KMS-11 (cell line): ENCODE results near the gene EBP.

ENCODE experiments used
- H2AFZ ChIP-seq: fragments of 200-600 bp; sonication (generic); 2 replicates; pipeline ENCODE4 v1.6.1; 2016; ENCODE audit warnings: antibody characterized with exemption, mixed run types, low read depth
- H3K27ac ChIP-seq: fragments of 200-600 bp; sonication (generic); 2 replicates; pipeline ENCODE4 v1.6.1; 2016; ENCODE audit warnings: mild to moderate bottlenecking, mixed run types
- H3K27me3 ChIP-seq: fragments of 200-600 bp; sonication (generic); 2 replicates; pipeline ENCODE4 v1.6.1; 2017; ENCODE audit warnings: mild to moderate bottlenecking, low read depth, mixed run types, moderate library complexity; ENCODE audit not compliant: insufficient read depth
- H3K36me3 ChIP-seq: fragments of 200-600 bp; sonication (generic); 2 replicates; pipeline ENCODE4 v1.6.1; 2017; ENCODE audit warnings: mild to moderate bottlenecking, mixed run types; ENCODE audit not compliant: insufficient read depth
- H3K4me1 ChIP-seq: fragments of 200-600 bp; sonication (generic); 2 replicates; pipeline ENCODE4 v1.6.1; 2016; ENCODE audit warnings: mild to moderate bottlenecking, low read depth, mixed run types; ENCODE audit not compliant: poor library complexity, severe bottlenecking
- H3K4me2 ChIP-seq: fragments of 200-600 bp; sonication (generic); 2 replicates; pipeline ENCODE4 v1.7.0; 2016; ENCODE audit warnings: mild to moderate bottlenecking, mixed run types
- H3K4me3 ChIP-seq: fragments of 200-600 bp; sonication (generic); IDR thresholded peaks from 2 replicates; pipeline ENCODE4 v1.6.1; 2017; ENCODE audit warnings: low read depth, low read length, mixed read lengths; ENCODE audit not compliant: insufficient read depth
- H3K79me2 ChIP-seq: fragments of 200-600 bp; sonication (generic); 2 replicates; pipeline ENCODE4 v1.6.1; 2016; ENCODE audit warnings: low read depth, mixed run types; ENCODE audit not compliant: insufficient read depth
- H3K9ac ChIP-seq: fragments of 200-600 bp; sonication (generic); 2 replicates; pipeline ENCODE4 v1.6.1; 2016; ENCODE audit warnings: mild to moderate bottlenecking, mixed run types
- H4K20me1 ChIP-seq: fragments of 200-600 bp; sonication (generic); 2 replicates; pipeline ENCODE4 v1.6.1; 2016; ENCODE audit warnings: mild to moderate bottlenecking, mixed run types; ENCODE audit not compliant: insufficient read depth
- CTCF ChIP-seq: fragments of 200-600 bp; sonication (generic); conservative IDR thresholded peaks from 2 replicates; pipeline ENCODE4 v1.6.1; 2017; ENCODE audit warnings: low read depth, mild to moderate bottlenecking, antibody characterized with exemption, low read length, moderate library complexity, mixed read lengths

EBP gene

GRCh38 chrX:48509245-48509590 is 12.4 kb upstream of the EBP start:
- Histone ChIP-seq H2AFZ (peak overlapping the region; percentile 78; the same call in 1 of the 2 replicates), H3K36me3 (no peaks in the 10 kb centered on the region), H3K9ac (peak overlapping the region; percentile 37; the same call in 1 of the 2 replicates), H3K79me2 (no peaks in the 10 kb centered on the region), H4K20me1 (no peaks in the 10 kb centered on the region), H3K4me2 (peak overlapping the region; percentile 48; the same call in 1 of the 2 replicates), H3K27me3 (no peaks in the 10 kb centered on the region), H3K27ac (no peak overlapping the region), H3K4me3 (peak overlapping the region; percentile 38), H3K4me1 (peaks cover 3% of the 10 kb centered on the region)
- TF ChIP-seq CTCF: no peak

GRCh38 chrX:48509619-48510018 is 12.0 kb upstream of the EBP start:
- Histone ChIP-seq H3K79me2 (no peaks in the 10 kb centered on the region), H2AFZ (peak overlapping the region; percentile 78; the same call in 1 of the 2 replicates), H3K9ac (no peak overlapping the region), H3K4me3 (peak overlapping the region; percentile 38), H3K36me3 (no peaks in the 10 kb centered on the region), H3K4me1 (peaks cover 3% of the 10 kb centered on the region), H3K4me2 (peak overlapping the region; percentile 48; the same call in 1 of the 2 replicates), H3K27ac (no peak overlapping the region), H4K20me1 (no peaks in the 10 kb centered on the region), H3K27me3 (no peaks in the 10 kb centered on the region)
- TF ChIP-seq CTCF: no peak

GRCh38 chrX:48511560-48511959 is 10.0 kb upstream of the EBP start:
- Histone ChIP-seq H3K27me3 (no peaks in the 10 kb centered on the region), H4K20me1 (no peaks in the 10 kb centered on the region), H3K27ac (no peak overlapping the region), H3K79me2 (no peaks in the 10 kb centered on the region), H3K4me2 (no peak overlapping the region), H3K36me3 (no peaks in the 10 kb centered on the region), H2AFZ (no peak overlapping the region), H3K4me1 (peaks cover 3% of the 10 kb centered on the region), H3K9ac (no peak overlapping the region), H3K4me3 (no peak overlapping the region)
- TF ChIP-seq CTCF: 0 out of 2 replicates have a peak, but pooled peaks have one; percentile 27

GRCh38 chrX:48512371-48512935 is 9.2 kb upstream of the EBP start:
- no peak for TF ChIP-seq CTCF
- Histone ChIP-seq H3K27ac (no peak overlapping the region), H4K20me1 (no peaks in the 10 kb centered on the region), H3K4me3 (no peak overlapping the region), H3K79me2 (no peaks in the 10 kb centered on the region), H3K36me3 (no peaks in the 10 kb centered on the region), H3K4me1 (peaks cover 3% of the 10 kb centered on the region), H3K27me3 (no peaks in the 10 kb centered on the region), H3K4me2 (no peak overlapping the region), H3K9ac (no peak overlapping the region), H2AFZ (no peak overlapping the region)
